ENCODE results near the gene TKT.

The TKT gene

DNA sequence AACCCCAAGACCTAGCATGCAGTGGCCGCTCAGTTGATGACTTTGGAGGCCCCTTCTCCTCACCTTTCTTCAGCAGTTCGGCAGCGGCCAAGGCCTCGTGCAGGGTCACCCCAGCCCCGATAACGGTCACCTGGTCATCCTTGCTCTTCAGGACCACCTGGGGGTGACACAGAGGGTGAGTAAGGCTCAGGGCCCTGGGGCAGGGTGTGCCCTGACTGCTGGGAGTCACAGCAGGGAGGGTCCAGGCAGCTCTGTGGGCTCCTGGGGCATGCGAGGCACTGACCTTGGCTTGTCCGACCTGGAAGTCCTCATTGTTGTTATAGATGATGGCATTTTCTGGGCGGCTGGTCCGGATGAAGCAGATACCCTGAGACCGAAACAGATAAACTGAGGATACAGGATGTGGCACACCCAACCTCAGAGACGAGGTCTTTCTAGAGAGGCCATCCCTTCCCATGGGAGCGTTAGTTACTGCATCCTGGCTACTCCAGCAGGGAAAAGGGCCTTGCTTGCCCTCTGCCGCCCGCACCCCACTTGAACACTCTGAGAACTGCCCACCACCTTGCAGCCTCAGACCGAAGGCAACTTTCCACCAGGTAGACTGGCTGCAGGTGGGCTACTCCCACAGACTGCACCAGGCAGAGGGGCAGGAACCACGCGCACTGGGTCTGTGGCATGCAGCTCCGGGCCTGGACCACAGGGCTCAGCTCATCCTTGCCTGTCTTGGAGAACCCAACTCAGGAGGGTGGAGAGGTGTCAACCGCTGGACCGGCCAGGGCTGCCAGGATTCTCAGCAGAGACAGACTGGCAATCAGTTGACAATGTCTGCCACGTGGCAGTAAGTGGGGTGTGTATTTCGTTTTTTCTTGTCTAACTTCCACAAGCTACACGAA lies 27.6 kb downstream of the TKT start:
- no peak for TF ChIP-seq GATA2 (IDR thresholded peaks at IDR 0.05; ENCODE audit: low read depth, low read length)
- TF ChIP-seq GATA3 (IDR thresholded peaks at IDR 0.05; ENCODE audit: low read depth, low read length): no peak

DNA sequence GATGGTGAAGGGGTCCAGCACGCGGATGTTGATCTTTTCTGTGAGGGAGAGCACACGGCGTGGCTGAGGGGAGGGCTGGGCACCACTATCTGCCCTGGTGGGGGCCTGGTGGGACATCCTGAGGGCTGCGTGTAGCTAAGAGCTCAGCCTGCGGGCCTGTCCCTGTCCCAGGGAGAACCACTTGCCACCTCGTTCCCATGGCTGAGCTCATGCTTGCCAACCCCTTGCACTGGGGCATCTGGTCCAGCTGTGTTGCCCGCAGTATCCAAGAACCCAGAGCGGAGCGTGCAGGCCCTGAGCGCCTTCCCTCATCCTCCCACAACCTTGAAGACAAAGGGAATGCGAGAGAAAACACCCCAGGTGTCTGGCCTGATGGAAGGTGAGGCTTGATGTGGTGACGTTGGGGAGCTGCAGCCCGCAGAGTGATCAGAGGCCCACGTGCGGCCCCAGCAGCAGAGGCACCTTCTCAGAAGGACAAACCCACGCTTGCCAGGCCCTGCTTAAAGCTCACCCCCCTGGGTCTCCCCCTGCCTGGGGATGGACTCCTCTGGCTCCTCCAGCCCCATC lies 28.9 kb downstream of the TKT start:
- TF ChIP-seq GATA3 (IDR thresholded peaks at IDR 0.05; ENCODE audit: low read depth, low read length) (no peak), GATA2 (IDR thresholded peaks at IDR 0.05; ENCODE audit: low read depth, low read length) (no peak)

DNA sequence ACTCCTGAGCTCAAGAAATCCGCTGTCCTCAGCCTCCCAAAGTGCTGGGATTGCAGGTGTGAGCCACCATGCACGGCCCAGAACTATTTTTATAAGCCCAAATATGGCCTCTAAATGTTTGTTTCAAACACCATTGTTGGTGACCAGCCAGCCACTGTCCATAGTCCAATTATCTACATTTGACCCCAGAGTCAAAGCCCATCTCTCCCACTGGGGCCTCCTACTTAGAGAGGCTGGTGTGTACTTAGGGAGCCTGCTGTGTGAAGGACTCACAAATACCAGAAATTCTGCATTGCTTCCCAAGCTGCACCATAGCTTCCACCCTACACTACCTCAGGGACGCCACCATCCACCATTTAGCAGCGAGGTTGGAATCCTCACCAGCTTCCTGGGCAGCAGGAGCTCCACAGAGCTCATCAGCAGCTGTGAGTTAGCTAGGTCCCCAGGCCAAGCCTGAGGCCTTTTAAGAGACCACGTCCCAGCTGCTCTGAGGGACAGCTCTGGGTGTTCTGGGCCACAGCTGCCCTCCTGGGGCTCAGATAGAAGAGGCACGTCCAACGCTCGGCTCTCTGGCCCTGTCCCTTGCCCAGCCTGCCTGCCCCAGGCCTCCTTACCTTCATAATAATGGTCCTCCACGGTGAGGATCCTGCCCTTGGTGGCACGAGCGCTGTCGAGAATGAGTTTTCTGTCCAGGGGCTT lies 29.5 kb downstream of the TKT start:
- TF ChIP-seq GATA3 (IDR thresholded peaks at IDR 0.05; ENCODE audit: low read depth, low read length): no peak
- no peak for TF ChIP-seq GATA2 (IDR thresholded peaks at IDR 0.05; ENCODE audit: low read depth, low read length)

DNA sequence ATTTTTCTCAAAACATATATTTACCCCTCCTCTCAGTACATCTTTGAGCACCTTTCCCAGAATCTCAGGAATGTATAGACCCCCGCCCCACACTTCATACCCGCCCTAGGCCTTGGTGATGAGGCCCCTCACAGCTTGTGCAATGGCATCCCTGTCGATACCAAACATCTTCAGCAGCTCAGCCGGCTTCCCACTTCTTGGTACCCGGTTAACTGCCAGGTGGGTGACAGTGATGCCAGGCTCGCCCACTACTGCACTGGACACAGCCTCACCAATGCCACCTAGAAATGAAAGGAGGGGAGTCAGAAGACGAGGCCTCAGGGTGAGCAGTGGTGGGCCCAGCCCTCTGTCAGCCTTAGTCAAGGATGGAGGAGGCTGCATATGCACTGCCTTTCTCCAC lies 30.2 kb downstream of the TKT start:
- TF ChIP-seq GATA3 (IDR thresholded peaks at IDR 0.05; ENCODE audit: low read depth, low read length) (no peak), GATA2 (IDR thresholded peaks at IDR 0.05; ENCODE audit: low read depth, low read length) (no peak)

DNA sequence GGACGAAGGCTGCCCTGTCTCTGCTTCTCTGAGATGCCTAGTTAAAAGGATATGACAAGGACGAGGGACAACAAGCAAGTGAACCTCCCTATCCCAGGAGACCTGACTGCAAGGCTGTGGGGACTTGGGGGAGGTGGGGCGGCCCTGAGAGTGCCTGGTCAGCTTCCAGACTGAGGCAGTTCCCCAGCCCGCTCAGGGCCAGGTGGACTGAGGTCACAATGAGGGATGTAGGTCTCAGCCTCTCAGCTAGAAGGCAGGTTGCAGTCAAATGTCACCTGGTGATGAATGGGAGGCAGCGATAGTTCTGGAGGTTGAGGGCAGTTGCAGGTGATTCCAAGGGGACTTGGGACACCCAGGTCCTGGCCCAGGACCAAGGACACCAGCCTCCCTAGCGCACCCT lies 30.6 kb downstream of the TKT start:
- TF ChIP-seq GATA3 (IDR thresholded peaks at IDR 0.05; ENCODE audit: low read depth, low read length) (no peak), GATA2 (IDR thresholded peaks at IDR 0.05; ENCODE audit: low read depth, low read length) (no peak)

DNA sequence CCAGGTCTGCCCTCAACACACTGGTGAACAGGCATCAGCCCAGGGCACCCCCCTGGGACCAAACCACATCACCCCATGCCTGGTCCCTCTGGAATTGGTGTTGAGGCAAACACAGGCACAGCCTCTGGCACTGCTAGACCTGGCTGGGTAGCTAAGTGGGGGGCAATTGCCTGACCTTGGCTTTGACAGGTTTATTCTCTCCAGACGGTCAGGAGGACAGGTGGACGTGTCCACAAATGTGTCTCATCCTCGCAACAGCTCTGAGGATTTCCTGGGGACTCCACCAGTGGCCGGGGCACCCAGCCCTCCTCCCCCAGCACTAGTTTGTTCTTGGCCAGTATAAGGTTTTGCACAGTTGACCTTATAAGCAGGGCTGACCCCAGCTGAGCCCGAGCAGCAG lies 31.3 kb downstream of the TKT start:
- TF ChIP-seq GATA3 (IDR thresholded peaks at IDR 0.05; ENCODE audit: low read depth, low read length): no peak
- TF ChIP-seq GATA2 (IDR thresholded peaks at IDR 0.05; ENCODE audit: low read depth, low read length): no peak

DNA sequence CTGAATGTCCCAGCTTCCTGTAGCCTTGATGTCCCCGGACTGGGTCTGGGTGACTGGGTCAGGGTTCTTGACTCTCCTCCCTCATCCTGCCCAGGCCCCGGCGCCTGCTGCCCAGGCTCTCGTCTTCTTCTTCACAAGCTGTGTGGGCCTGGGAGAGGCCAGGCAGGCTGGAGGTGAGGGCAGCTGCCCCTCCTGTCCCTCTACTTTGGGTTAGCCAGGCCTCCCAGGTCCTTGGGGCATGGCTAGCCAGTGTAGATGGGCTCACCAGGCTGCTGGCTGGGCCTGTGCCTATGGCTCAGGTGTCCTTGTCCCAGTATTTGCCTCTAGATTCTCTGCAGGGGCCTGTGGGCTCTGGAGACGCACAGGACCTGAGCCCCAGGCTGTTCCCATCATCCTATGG lies 31.8 kb downstream of the TKT start:
- TF ChIP-seq GATA3 (IDR thresholded peaks at IDR 0.05; ENCODE audit: low read depth, low read length) (no peak), GATA2 (IDR thresholded peaks at IDR 0.05; ENCODE audit: low read depth, low read length) (no peak)

DNA sequence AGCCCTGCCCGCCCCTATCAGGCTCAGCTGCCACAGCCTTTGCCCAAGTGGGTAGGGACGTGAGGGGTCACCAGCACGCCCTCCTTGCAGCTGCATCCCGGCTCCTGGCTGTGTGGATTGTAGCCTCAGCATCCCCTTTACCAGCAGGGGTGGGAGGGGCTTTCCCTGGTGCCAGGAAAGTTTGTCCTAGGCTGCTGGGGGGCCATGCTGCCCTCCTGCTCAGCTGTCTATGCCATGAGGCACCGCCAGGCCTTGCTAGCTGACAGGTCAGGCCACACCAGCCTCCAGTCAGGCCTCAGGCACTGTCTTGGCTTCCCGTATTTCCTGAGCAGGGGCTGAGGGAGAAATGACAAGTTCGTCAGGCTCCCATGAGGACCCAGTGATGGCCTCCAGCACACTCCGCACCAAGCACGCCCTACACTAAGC lies 32.3 kb downstream of the TKT start:
- TF ChIP-seq GATA3 (IDR thresholded peaks at IDR 0.05; ENCODE audit: low read depth, low read length): no peak
- no peak for TF ChIP-seq GATA2 (IDR thresholded peaks at IDR 0.05; ENCODE audit: low read depth, low read length)

DNA sequence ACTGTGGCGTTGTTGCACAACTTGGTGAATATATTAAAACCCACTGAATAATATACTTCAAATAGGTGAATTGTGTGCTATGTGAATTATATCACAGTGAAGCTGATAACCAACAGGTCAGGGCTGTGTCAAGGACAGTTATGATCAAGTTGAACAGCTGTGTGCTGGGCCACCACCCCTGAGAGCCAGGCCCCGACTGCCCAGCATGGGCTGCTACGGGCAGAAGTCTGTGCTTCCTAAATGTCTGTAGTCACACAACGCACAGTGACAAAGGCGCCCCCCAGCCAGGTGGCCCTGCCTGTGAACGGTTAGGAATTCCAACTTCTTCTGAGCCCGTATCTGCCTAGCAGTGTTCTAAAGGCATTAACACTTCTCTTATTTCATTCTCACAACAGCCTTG lies 32.8 kb downstream of the TKT start:
- no peak for TF ChIP-seq GATA3 (IDR thresholded peaks at IDR 0.05; ENCODE audit: low read depth, low read length)
- no peak for TF ChIP-seq GATA2 (IDR thresholded peaks at IDR 0.05; ENCODE audit: low read depth, low read length)

DNA sequence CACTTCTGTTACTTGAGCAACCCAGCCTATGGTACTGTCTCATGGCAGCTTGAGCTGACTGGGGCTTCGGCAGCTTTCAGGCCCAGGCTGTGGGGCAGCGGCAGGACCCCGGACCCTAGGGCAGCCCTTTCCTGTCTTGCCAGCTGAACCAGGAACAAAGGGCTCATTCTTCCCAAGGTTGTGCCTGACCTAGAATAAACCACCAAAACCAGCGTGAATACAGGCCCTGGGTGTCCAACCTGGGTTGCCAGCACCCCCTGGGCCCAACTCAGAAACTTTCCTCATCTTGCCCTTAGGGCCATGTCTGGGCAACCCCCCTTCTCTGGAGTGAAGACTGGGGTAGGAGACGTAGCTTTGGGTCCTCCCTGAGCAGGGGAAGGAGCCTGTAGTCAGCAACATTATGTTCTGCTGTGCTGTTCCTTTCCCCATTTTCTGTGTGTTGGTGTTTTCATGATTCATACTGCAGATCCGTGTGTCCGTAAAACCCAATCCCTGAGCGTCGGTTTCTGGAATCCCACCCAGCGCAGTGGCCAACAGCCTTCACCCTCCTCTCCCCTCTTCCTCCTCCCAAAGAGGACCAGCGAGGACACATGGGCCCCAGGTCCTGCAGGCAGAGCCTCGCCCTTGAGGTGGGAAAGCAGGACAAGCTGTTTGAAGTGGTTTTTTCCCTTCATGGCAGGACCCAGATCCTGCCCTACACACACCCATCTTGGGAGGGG lies 33.5 kb downstream of the TKT start:
- TF ChIP-seq GATA2 (IDR thresholded peaks at IDR 0.05; ENCODE audit: low read depth, low read length): no peak
- no peak for TF ChIP-seq GATA3 (IDR thresholded peaks at IDR 0.05; ENCODE audit: low read depth, low read length)

DNA sequence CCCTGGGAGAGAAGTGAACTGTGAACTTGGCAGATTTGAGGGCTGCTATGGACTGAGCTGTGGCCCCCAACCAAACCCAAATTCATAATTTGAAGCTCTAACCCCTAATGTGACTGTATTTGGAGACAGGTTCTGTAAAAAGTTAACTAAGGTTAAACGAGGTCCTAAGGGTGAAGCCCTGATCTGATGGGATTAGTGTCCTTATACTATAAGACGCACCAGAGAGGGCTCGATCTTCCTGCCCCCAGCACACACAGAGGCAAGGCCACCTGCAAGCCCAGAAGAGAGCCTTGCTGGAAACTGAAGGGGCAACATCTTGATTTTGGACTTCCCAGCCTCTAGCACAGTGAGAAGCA lies 34.0 kb downstream of the TKT start:
- TF ChIP-seq GATA2 (IDR thresholded peaks at IDR 0.05; ENCODE audit: low read depth, low read length) (no peak), GATA3 (IDR thresholded peaks at IDR 0.05; ENCODE audit: low read depth, low read length) (no peak)

DNA sequence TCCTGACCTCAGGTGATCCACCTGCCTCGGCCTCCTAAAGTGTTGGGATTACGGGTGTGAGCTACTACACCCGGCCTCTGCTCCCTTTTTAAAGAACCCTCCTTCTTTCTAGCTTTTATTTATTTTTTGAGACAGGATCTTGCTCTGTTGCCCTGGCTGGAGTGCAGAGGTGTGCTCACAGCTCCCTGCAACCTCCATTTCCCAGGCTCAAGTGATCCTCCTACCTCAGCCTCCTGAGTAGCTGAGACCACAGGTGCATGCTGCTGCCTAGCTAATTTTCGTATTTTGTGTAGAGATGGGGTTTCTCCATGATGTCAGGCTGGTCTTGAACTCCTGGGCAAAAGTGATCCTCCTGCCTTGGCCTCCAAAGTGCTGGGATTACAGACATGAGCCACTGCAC lies 34.5 kb downstream of the TKT start:
- no peak for TF ChIP-seq GATA2 (IDR thresholded peaks at IDR 0.05; ENCODE audit: low read depth, low read length)

DNA sequence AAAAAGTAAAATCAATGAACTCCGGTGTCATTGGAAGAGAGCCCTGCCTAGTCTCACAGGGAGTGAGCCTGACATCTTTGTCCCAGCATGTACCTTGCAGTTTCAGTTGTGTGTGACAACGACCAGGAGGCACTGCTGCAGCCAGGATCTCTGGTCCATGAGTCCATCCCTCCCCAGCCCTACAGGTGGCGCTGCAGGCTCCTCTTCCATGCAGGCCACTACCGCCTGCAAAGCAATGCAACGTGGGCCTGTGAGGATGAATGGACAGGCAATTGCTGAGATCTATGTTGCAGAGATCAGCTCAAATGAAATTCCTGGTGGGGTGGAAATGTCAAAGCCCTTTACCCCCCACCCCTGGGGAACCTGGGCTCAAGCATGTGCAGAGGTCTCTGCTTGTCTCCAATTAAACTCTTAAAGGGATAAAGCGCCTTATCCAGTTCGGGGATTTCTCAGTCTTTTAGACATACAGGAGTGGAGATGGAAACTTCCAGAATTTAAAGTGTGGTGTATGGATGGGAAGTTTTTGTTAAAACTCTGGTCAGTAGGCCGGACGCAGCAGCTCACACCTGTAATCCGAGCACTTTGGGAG lies 35.8 kb downstream of the TKT start:
- TF ChIP-seq GATA2 (IDR thresholded peaks at IDR 0.05; ENCODE audit: low read depth, low read length): no peak
- TF ChIP-seq GATA3 (IDR thresholded peaks at IDR 0.05; ENCODE audit: low read depth, low read length): no peak

DNA sequence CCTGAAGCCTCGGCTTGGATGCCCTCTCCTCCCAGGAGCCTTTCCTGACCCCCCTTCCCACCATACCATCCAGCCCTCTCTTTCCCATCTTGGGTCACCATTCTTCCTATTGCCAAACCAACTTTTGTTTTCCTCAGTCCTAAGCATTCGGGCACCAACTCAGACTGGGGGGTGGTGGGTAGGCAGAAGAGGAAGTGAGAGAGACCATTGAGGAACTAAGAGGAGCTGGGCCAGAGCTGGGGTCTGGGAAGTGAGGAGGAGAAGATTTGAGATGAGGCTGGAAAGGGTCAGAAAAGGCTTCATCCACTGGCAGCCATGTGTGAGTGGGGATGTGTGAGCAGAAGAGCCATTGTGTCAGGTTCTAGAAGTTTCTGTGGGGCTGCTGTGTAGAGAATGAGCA lies 37.7 kb downstream of the TKT start:
- TF ChIP-seq GATA2 (IDR thresholded peaks at IDR 0.05; ENCODE audit: low read depth, low read length) (no peak), GATA3 (IDR thresholded peaks at IDR 0.05; ENCODE audit: low read depth, low read length) (no peak)

Measured in SH-SY5Y (cell line).